CD14-positive monocyte (primary cell): Measurements from ENCODE around the gene RABGAP1. TPM values are rescaled to one million over a fixed set of nuclear protein-coding genes. Genes with fewer than 3 reads are reported as not detected.
A peak's percentile ranks its signal among the peaks of the same experiment; 100 is the strongest.

Experiments
- DNase-seq, 3 donors: peaks; one replicate each; pipeline ENCODE4 v3.0.0-alpha.2; 2011 to 2022
- H2AFZ ChIP-seq: 2 replicates; pipeline ENCODE4 v1.6.0; 2012; ENCODE audit warnings: mild to moderate bottlenecking, low read depth, low read length, inconsistent platforms; ENCODE audit not compliant: insufficient read depth, poor library complexity, severe bottlenecking
- H3K27ac ChIP-seq, 2 donors: 1 replicate in 1 of 2; 2 replicates in 1 of 2; pipeline ENCODE4 v1.5.1; 2012 to 2013; ENCODE audit warnings: low read length in 2 of 2, control low read depth in 1 of 2, inconsistent platforms in 1 of 2, low read depth in 1 of 2, mild to moderate bottlenecking in 1 of 2
- H3K27me3 ChIP-seq, 2 donors: one replicate each; pipeline versions ENCODE4 v1.6.0 to v1.6.1; 2011 to 2013; ENCODE audit warnings: low read length in 2 of 2; ENCODE audit not compliant: control insufficient read depth in 2 of 2, insufficient read depth in 2 of 2
- H3K36me3 ChIP-seq, 2 donors: replicated peaks in 1 of 2; 1 replicate in 1 of 2; 2 replicates in 1 of 2; pipeline versions ENCODE4 v1.5.1 to v1.6.1; 2012 to 2013; ENCODE audit warnings: low read length in 2 of 2, control low read depth in 1 of 2, inconsistent platforms in 1 of 2, mild to moderate bottlenecking in 1 of 2; ENCODE audit not compliant: insufficient read depth in 2 of 2, control insufficient read depth in 1 of 2
- H3K4me1 ChIP-seq, 2 donors: 1 replicate in 1 of 2; 2 replicates in 1 of 2; pipeline versions ENCODE4 v1.5.1 to v1.6.1; 2012 to 2013; ENCODE audit warnings: low read length in 2 of 2, control low read depth in 1 of 2, inconsistent platforms in 1 of 2, mild to moderate bottlenecking in 1 of 2, moderate library complexity in 1 of 2; ENCODE audit not compliant: insufficient read depth in 2 of 2, control insufficient read depth in 1 of 2
- H3K4me2 ChIP-seq: replicated peaks from 2 replicates; pipeline ENCODE3; 2012; ENCODE audit warnings: low read length, moderate library complexity, mild to moderate bottlenecking; ENCODE audit not compliant: poor library complexity, severe bottlenecking; ENCODE audit errors: extremely low read depth
- H3K4me3 ChIP-seq, 3 experiments: fragments of 200-600 bp in 1 of 3; sonication (generic) in 1 of 3; replicated peaks in 1 of 3; 1 replicate in 2 of 3; 2 replicates in 1 of 3; pipeline ENCODE4 v1.5.1; 2011 to 2013; ENCODE audit warnings: low read length in 3 of 3, mild to moderate bottlenecking in 3 of 3, control low read depth in 2 of 3, low read depth in 2 of 3, inconsistent platforms in 1 of 3, moderate library complexity in 1 of 3
- H3K79me2 ChIP-seq: 2 replicates; pipeline ENCODE4 v1.6.0; 2012; ENCODE audit warnings: mild to moderate bottlenecking, control low read depth, inconsistent platforms, low read length, moderate library complexity; ENCODE audit not compliant: insufficient read depth
- H3K9ac ChIP-seq: 2 replicates; pipeline ENCODE4 v1.6.0; 2017; ENCODE audit warnings: low read length, mild to moderate bottlenecking; ENCODE audit not compliant: insufficient read depth, poor library complexity, severe bottlenecking
- H3K9me3 ChIP-seq, 2 donors: replicated peaks in 1 of 2; 1 replicate in 1 of 2; 2 replicates in 1 of 2; pipeline versions ENCODE4 v1.5.1 to v1.6.1; 2012 to 2013; ENCODE audit warnings: low read length in 2 of 2, control low read depth in 1 of 2; ENCODE audit not compliant: control insufficient read depth in 1 of 2, insufficient read depth in 1 of 2
- H4K20me1 ChIP-seq: 2 replicates; pipeline ENCODE4 v1.6.0; 2012; ENCODE audit warnings: mild to moderate bottlenecking, low read length, control low read depth, moderate library complexity; ENCODE audit not compliant: insufficient read depth
- H3K27ac Mint-ChIP-seq, 7 donors: one replicate each; pipeline ENCODE4 v1.8.0; 2020; ENCODE audit warnings: mild to moderate bottlenecking in 7 of 7, mixed read lengths in 7 of 7, moderate library complexity in 6 of 7, inconsistent platforms in 2 of 7
- H3K27me3 Mint-ChIP-seq, 3 donors: one replicate each; pipeline ENCODE4 v1.8.0; 2021 to 2022; ENCODE audit warnings: low read depth in 3 of 3, mild to moderate bottlenecking in 3 of 3, mixed read lengths in 3 of 3, moderate library complexity in 3 of 3, inconsistent platforms in 1 of 3
- H3K36me3 Mint-ChIP-seq, 2 donors: one replicate each; pipeline ENCODE4 v1.8.0; 2020; ENCODE audit warnings: mixed read lengths in 2 of 2, inconsistent platforms in 1 of 2, mild to moderate bottlenecking in 1 of 2
- H3K4me1 Mint-ChIP-seq: one replicate; pipeline ENCODE4 v1.8.0; 2020; ENCODE audit warnings: mild to moderate bottlenecking, mixed read lengths
- H3K4me3 Mint-ChIP-seq, 2 donors: one replicate each; pipeline ENCODE4 v1.8.0; 2020; ENCODE audit warnings: mild to moderate bottlenecking in 2 of 2, mixed read lengths in 2 of 2, moderate library complexity in 1 of 2
- H3K9me3 Mint-ChIP-seq, 7 donors: one replicate each; pipeline ENCODE4 v1.8.0; 2020 to 2022; ENCODE audit warnings: mixed read lengths in 7 of 7, mild to moderate bottlenecking in 6 of 7, moderate library complexity in 6 of 7, inconsistent platforms in 2 of 7
- CTCF ChIP-seq: fragments of 200-600 bp; IDR thresholded peaks from one replicate; pipeline ENCODE4 v1.8.0; 2022; ENCODE audit warnings: antibody characterized with exemption, mild to moderate bottlenecking
- WGBS: methylation state at CpG from one replicate; pipeline ENCODE4 v1.1.5; 2013; ENCODE audit warnings: missing lambda C conversion rate; ENCODE audit not compliant: insufficient coverage; 5-methylcytosine and 5-hydroxymethylcytosine counted together
- intact Hi-C, 2 donors: fragments of 100-400 bp; cut with micrococcal nuclease; formaldehyde crosslinking; loops; one replicate each; pipeline versions ENCODE4 v1.15.0 to v1.15.1; 2023
- polyA plus RNA-seq, 3 donors: library from polyadenylated mRNA; depleted of rRNA in 1 of 3; unstranded in 2 of 3; stranded (reverse) in 1 of 3; fragments of 300-500 nt in 2 of 3; fragments of >200 nt in 1 of 3; fragmentation: Illumina TruSeq in 2 of 3; gene quantifications; 1 replicate in 2 of 3; 2 replicates in 1 of 3; pipeline ENCODE4 v1.2.3, GENCODE V29; 2012 to 2021

Gene RABGAP1
- polyA plus RNA-seq, 3 donors = 14.7 to 24.1 (median 19.3) TPM

- H3K27me3 Mint-ChIP-seq = no peaks in the 10 kb centered on the region
These were observed 141.0 kb downstream of the RABGAP1 start for GRCh38 chr9:123081824-123082223.

GRCh38 chr9:123083680-123084079 is 142.9 kb downstream of the RABGAP1 start:
- H3K27me3 Mint-ChIP-seq = no peaks in the 10 kb centered on the region
- Histone ChIP-seq H3K9ac (no peak overlapping the region), H3K4me1 (no peaks in the 10 kb centered on the region), H3K27ac (no peak overlapping the region), H3K4me2 (no peak overlapping the region), H2AFZ (no peak overlapping the region), H3K36me3 (peaks cover 77 to 100% of the 10 kb centered on the region in 2 donors), H3K27me3 (no peaks in the 10 kb centered on the region), H3K9me3 (no peaks in the 10 kb centered on the region), H4K20me1 (no peaks in the 10 kb centered on the region), H3K79me2 (no peaks in the 10 kb centered on the region), H3K4me3 (no peak overlapping the region)
- H3K9me3 Mint-ChIP-seq = peaks cover 0 to 1% (median 0%) of the 10 kb centered on the region in 7 donors
- peaks cover 84 to 91% of the 10 kb centered on the region in 2 donors for H3K36me3 Mint-ChIP-seq
- intact Hi-C loops = loop anchor here in 1 of 2 donors (5.0 kb wide), 1 partner anchor 264 kb away; no protein-coding TSS in a partner anchor
- H3K27ac Mint-ChIP-seq = no peak overlapping the region
- DNase-seq = no peak
- no peaks in the 10 kb centered on the region for H3K4me1 Mint-ChIP-seq
- WGBS = 100% methylated on average over 5 of the region's 6 CpGs
- H3K4me3 Mint-ChIP-seq = no peak overlapping the region
- no peak for TF ChIP-seq CTCF

More at GRCh38 chr9:123081824-123082223, 141.0 kb downstream of the RABGAP1 start:
- intact Hi-C loops = loop anchor here (2.0 to 5.0 kb wide), 2 partner anchors 265 to 269 kb away; no protein-coding TSS in a partner anchor
- Histone ChIP-seq H3K9me3 (no peaks in the 10 kb centered on the region), H3K4me2 (no peak overlapping the region), H3K27ac (no peak overlapping the region), H3K79me2 (no peaks in the 10 kb centered on the region), H2AFZ (no peak overlapping the region), H3K4me1 (no peaks in the 10 kb centered on the region), H3K27me3 (no peaks in the 10 kb centered on the region), H4K20me1 (no peaks in the 10 kb centered on the region), H3K36me3 (peaks cover 79 to 100% of the 10 kb centered on the region in 2 donors), H3K9ac (no peak overlapping the region), H3K4me3 (no peak overlapping the region)
- no peaks in the 10 kb centered on the region for H3K4me1 Mint-ChIP-seq
- no peak overlapping the region for H3K4me3 Mint-ChIP-seq
- H3K36me3 Mint-ChIP-seq = peaks cover 89 to 91% of the 10 kb centered on the region in 2 donors
- TF ChIP-seq CTCF = peak; percentile 51
- DNase-seq = peak in 1 of 3 donors; percentile 0
- no peak overlapping the region for H3K27ac Mint-ChIP-seq
- no CpG with 5 or more reads among the region's 2 CpGs for WGBS
- H3K9me3 Mint-ChIP-seq = peaks cover 0 to 1% (median 0%) of the 10 kb centered on the region in 7 donors
